B cell (primary cell): ENCODE measurements around the gene NFYC. TPM values are rescaled to one million over a fixed set of nuclear protein-coding genes. Genes with fewer than 3 reads are reported as not detected.
A peak's percentile ranks its signal among the peaks of the same experiment; 100 is the strongest.

Experiments used
- ATAC-seq: fragments of 200-7000 bp; cut with Tn5 transposase; one replicate; pipeline ENCODE4 v1.10.0; 2021; ENCODE audit warnings: low read depth, mild to moderate bottlenecking, moderate number of reproducible peaks, moderate library complexity
- CTCF ChIA-PET: fragments of 350-600 bp; sonication (Branson Sonifier 250); formaldehyde crosslinking; loops from one replicate; lab custom pipeline; 2021; ENCODE audit warnings: antibody characterized with exemption, inconsistent platforms; lab: Charles Lee
- POLR2A ChIA-PET: fragments of 350-600 bp; sonication (Branson Sonifier 250); formaldehyde crosslinking; loops from one replicate; lab custom pipeline; 2021; ENCODE audit warnings: antibody characterized with exemption; lab: Charles Lee
- DNase-seq: peaks from one replicate; pipeline ENCODE4 v3.0.0; 2013
- H2AFZ ChIP-seq: 2 replicates; pipeline ENCODE4 v1.6.1; 2012; ENCODE audit warnings: mild to moderate bottlenecking, low read depth, low read length; ENCODE audit not compliant: insufficient read depth, poor library complexity, severe bottlenecking
- H3K27ac ChIP-seq, 2 donors: 1 replicate in 1 of 2; 2 replicates in 1 of 2; pipeline ENCODE4 v1.5.1; 2012 to 2013; ENCODE audit warnings: low read length in 2 of 2, mild to moderate bottlenecking in 2 of 2, moderate library complexity in 1 of 2
- H3K27me3 ChIP-seq, 4 experiments: fragments of 200-600 bp in 1 of 4; sonication (generic) in 1 of 4; replicated peaks in 1 of 4; 1 replicate in 2 of 4; 2 replicates in 2 of 4; pipeline versions ENCODE4 v1.6.1 to v1.7.0; 2013 to 2016; ENCODE audit warnings: low read length in 3 of 4, mild to moderate bottlenecking in 2 of 4, mixed read lengths in 1 of 4, moderate library complexity in 1 of 4; ENCODE audit not compliant: insufficient read depth in 4 of 4, control insufficient read depth in 3 of 4; ENCODE audit errors: control extremely low read depth in 1 of 4
- H3K36me3 ChIP-seq, 2 experiments: replicated peaks in 1 of 2; 1 replicate in 1 of 2; 2 replicates in 1 of 2; pipeline versions ENCODE4 v1.6.1 to v1.7.1; 2013; ENCODE audit warnings: low read length in 1 of 2; ENCODE audit not compliant: insufficient read depth in 2 of 2, control insufficient read depth in 1 of 2; ENCODE audit errors: control extremely low read depth in 1 of 2, extremely low read depth in 1 of 2
- H3K4me1 ChIP-seq, 2 donors: fragments of 200-600 bp in 1 of 2; sonication (generic) in 1 of 2; 1 replicate in 1 of 2; 2 replicates in 1 of 2; pipeline versions ENCODE4 v1.5.1 to v1.6.1; 2013 to 2017; ENCODE audit warnings: low read length in 2 of 2; ENCODE audit not compliant: control insufficient read depth in 2 of 2, insufficient read depth in 2 of 2
- H3K4me2 ChIP-seq: replicated peaks from 2 replicates; pipeline ENCODE3; 2012; ENCODE audit warnings: mild to moderate bottlenecking, low read depth, low read length; ENCODE audit not compliant: poor library complexity, severe bottlenecking
- H3K4me3 ChIP-seq, 5 experiments: fragments of 200-600 bp in 1 of 5; sonication (generic) in 1 of 5; 1 replicate in 3 of 5; 2 replicates in 2 of 5; pipeline versions ENCODE4 v1.5.1 to v1.7.0; 2011 to 2016; ENCODE audit warnings: low read length in 4 of 5, mild to moderate bottlenecking in 4 of 5, low read depth in 2 of 5, control low read depth in 1 of 5, moderate library complexity in 1 of 5; ENCODE audit not compliant: insufficient read depth in 1 of 5; ENCODE audit errors: control extremely low read depth in 1 of 5, extremely low read depth in 1 of 5
- H3K79me2 ChIP-seq: fragments of 200-600 bp; sonication (generic); one replicate; pipeline ENCODE4 v1.6.0; 2016; ENCODE audit warnings: low read length; ENCODE audit not compliant: control insufficient read depth, insufficient read depth
- H3K9ac ChIP-seq: fragments of 200-600 bp; sonication (generic); 2 replicates; pipeline ENCODE4 v1.6.1; 2017; ENCODE audit warnings: mild to moderate bottlenecking, low read length, moderate library complexity
- H3K9me3 ChIP-seq, 3 donors: one replicate each; pipeline versions ENCODE4 v1.6.1 to v1.7.1; 2013; ENCODE audit warnings: low read length in 2 of 3; ENCODE audit not compliant: control insufficient read depth in 2 of 3, insufficient read depth in 1 of 3; ENCODE audit errors: control extremely low read depth in 1 of 3
- H4K20me1 ChIP-seq: 2 replicates; pipeline ENCODE4 v1.6.0; 2012; ENCODE audit warnings: mild to moderate bottlenecking, low read length; ENCODE audit not compliant: insufficient read depth, control insufficient read depth, poor library complexity, severe bottlenecking
- H3K27ac Mint-ChIP-seq: one replicate; pipeline ENCODE4 v1.8.0; 2021; ENCODE audit warnings: mixed read lengths
- H3K27me3 Mint-ChIP-seq: one replicate; pipeline ENCODE4 v1.8.0; 2021; ENCODE audit warnings: mixed read lengths
- H3K4me1 Mint-ChIP-seq: one replicate; pipeline ENCODE4 v1.8.0; 2021; ENCODE audit warnings: mixed read lengths
- H3K4me3 Mint-ChIP-seq: one replicate; pipeline ENCODE4 v1.8.0; 2021; ENCODE audit warnings: mixed read lengths
- H3K9me3 Mint-ChIP-seq: one replicate; pipeline ENCODE4 v1.8.0; 2022; ENCODE audit warnings: mixed read lengths; ENCODE audit not compliant: insufficient read depth
- CTCF ChIP-seq: fragments of 200-600 bp; IDR thresholded peaks from one replicate; pipeline ENCODE4 v1.8.0; 2022; ENCODE audit warnings: antibody characterized with exemption, mild to moderate bottlenecking
- EZH2 ChIP-seq: IDR thresholded peaks from 2 replicates; pipeline ENCODE4 v1.6.1; 2012; ENCODE audit warnings: borderline replicate concordance, low read depth, mild to moderate bottlenecking, moderate library complexity, low read length; ENCODE audit not compliant: insufficient read depth, poor library complexity, severe bottlenecking
- WGBS: methylation state at CpG from one replicate; pipeline ENCODE4 v1.1.5; 2013; ENCODE audit warnings: missing lambda C conversion rate; ENCODE audit not compliant: insufficient coverage; 5-methylcytosine and 5-hydroxymethylcytosine counted together
- intact Hi-C: fragments of 100-400 bp; cut with micrococcal nuclease; formaldehyde crosslinking; loops from one replicate; pipeline ENCODE4 v1.10.0; 2022
- polyA plus RNA-seq: library from polyadenylated mRNA; depleted of rRNA; stranded (reverse); fragments of >200 nt; gene quantifications from 2 replicates; pipeline ENCODE4 v1.2.3, GENCODE V29; 2012
- total RNA-seq, 2 donors: library from RNA; stranded (reverse); fragments of 120-200 nt in 1 of 2; gene quantifications; 1 replicate in 1 of 2; 2 replicates in 1 of 2; pipeline versions ENCODE4 v1.2.3 to v1.2.4, GENCODE V29; 2013 to 2022

Gene NFYC
- total and polyA plus RNA-seq, 2 donors (not counting 1 experiment from before 2014, with no cell fraction given) = 88.7 to 123 TPM

GRCh38 chr1:40768146-40768990, 76.9 kb downstream of the NFYC start:
- ATAC-seq = no peak
- H2AFZ ChIP-seq = no peak overlapping the region
- no peaks in the 10 kb centered on the region for H3K79me2 ChIP-seq
- H3K9me3 ChIP-seq = no peaks in the 10 kb centered on the region
- Mint-ChIP-seq H3K27me3 (no peaks in the 10 kb centered on the region), H3K4me1 (peaks cover 11% of the 10 kb centered on the region), H3K9me3 (no peaks in the 10 kb centered on the region), H3K27ac (peak overlapping the region; percentile 46), H3K4me3 (no peak overlapping the region)
- H3K27me3 ChIP-seq = no peaks in the 10 kb centered on the region
- H3K4me1 ChIP-seq = peaks cover 8 to 10% of the 10 kb centered on the region in 2 donors
- ChIA-PET POLR2A (no interaction called here), CTCF (interaction anchor here (0.6 kb wide), 1 partner anchor 185 kb away, joined by 4 read pairs; no protein-coding TSS in a partner anchor)
- no peak for DNase-seq
- H3K9ac ChIP-seq = no peak overlapping the region
- WGBS = 100% methylated on average over 3 of the region's 7 CpGs
- intact Hi-C loops = no loop called here
- H3K4me2 ChIP-seq = no peak overlapping the region
- peaks cover 14 to 87% of the 10 kb centered on the region in 2 experiments for H3K36me3 ChIP-seq
- no peaks in the 10 kb centered on the region for H4K20me1 ChIP-seq
- H3K4me3 ChIP-seq = no peak overlapping the region
- TF ChIP-seq CTCF = no peak
- no peak for TF ChIP-seq EZH2
- H3K27ac ChIP-seq = no peak overlapping the region

- H2AFZ ChIP-seq = no peak overlapping the region
- WGBS = 87% methylated on average over 4 of the region's 4 CpGs
- H3K27ac Mint-ChIP-seq = no peak overlapping the region
- H3K4me3 ChIP-seq = no peak overlapping the region
- no peaks in the 10 kb centered on the region for H3K4me1 ChIP-seq
- peaks cover 6 to 73% of the 10 kb centered on the region in 2 experiments for H3K36me3 ChIP-seq
- no peak overlapping the region for H3K9ac ChIP-seq
- H3K4me2 ChIP-seq = no peak overlapping the region
- TF ChIP-seq CTCF = no peak
- no peak for TF ChIP-seq EZH2
- H3K27me3 Mint-ChIP-seq = no peaks in the 10 kb centered on the region
- H3K27me3 ChIP-seq = no peaks in the 10 kb centered on the region
- H3K4me3 Mint-ChIP-seq = no peak overlapping the region
- ChIA-PET POLR2A (no interaction called here), CTCF (interaction anchor here (1.4 to 9.7 kb wide), 2 partner anchors 80 to 159 kb away, joined by 4 to 193 read pairs; no protein-coding TSS in a partner anchor)
- H3K79me2 ChIP-seq = no peaks in the 10 kb centered on the region
- H3K9me3 Mint-ChIP-seq = no peaks in the 10 kb centered on the region
- H3K9me3 ChIP-seq = no peaks in the 10 kb centered on the region
- ATAC-seq = no peak
- no peak overlapping the region for H3K27ac ChIP-seq
- intact Hi-C loops = loop anchor here (5.0 kb wide), 1 partner anchor 158 kb away; no protein-coding TSS in a partner anchor
- DNase-seq = no peak
- peaks cover 10% of the 10 kb centered on the region for H4K20me1 ChIP-seq
- peaks cover 2% of the 10 kb centered on the region for H3K4me1 Mint-ChIP-seq
These were observed 78.3 kb downstream of the NFYC start for GRCh38 chr1:40769815-40770214.
